HG03139 (cell line): ENCODE results near the gene DYNLL2.
"Not testable (repeated sequence)": the region's sequence is repeated elsewhere in the genome, so short reads cannot be mapped to it uniquely, and the experiment has no call there.

Source experiments
- ATAC-seq: cut with Tn5 transposase; IDR thresholded peaks from one replicate; pipeline ENCODE4 v1.9.1; 2021; ENCODE audit not compliant: unreplicated experiment

Gene DYNLL2

GRCh38 chr17:58066401-58066800 is 16.8 kb upstream of the DYNLL2 start:
- ATAC-seq: no peak

DNA sequence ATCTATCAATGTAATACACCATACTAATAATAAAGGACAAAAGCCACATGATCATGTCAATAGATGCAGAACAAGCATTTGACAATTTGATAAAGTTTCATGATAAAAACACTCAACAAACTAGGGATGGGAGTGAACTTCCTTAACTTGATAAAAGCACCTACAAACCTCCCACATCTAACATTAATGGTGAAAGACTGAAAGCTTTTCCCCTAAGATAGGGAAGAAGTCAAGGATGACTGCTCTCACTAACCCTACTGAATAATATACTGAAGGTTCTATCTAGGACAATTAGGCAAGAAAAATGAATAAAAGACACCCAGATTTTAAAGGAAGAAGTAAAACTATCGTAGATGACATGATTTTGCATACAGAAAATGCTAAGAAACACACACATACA is 10.4 kb upstream of the DYNLL2 start:
- ATAC-seq: no peak

DNA sequence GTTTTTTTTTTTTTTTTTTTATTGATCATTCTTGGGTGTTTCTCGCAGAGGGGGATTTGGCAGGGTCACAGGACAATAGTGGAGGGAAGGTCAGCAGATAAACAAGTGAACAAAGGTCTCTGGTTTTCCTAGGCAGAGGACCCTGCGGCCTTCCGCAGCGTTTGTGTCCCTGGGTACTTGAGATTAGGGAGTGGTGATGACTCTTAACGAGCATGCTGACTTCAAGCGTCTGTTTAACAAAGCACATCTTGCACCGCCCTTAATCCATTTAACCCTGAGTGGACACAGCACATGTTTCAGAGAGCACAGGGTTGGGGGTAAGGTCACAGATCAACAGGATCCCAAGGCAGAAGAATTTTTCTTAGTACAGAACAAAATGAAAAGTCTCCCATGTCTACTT is 10.0 kb upstream of the DYNLL2 start:
- not testable (repeated sequence) for ATAC-seq

DNA sequence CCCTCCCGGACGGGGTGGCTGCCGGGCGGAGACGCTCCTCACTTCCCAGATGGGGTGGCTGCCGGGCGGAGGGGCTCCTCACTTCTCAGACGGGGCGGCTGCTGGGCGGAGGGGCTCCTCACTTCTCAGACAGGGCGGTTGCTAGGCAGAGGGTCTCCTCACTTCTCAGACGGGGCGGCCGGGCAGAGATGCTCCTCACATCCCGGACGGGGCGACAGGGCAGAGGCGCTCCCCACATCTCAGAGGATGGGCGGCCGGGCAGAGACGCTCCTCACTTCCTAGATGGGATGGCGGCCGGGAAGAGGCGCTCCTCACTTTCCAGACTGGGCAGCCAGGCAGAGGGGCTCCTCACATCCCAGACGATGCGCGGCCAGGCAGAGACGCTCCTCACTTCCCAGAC is 8.8 kb upstream of the DYNLL2 start:
- ATAC-seq: not testable (repeated sequence)

GRCh38 chr17:58079300-58080033 is 3.8 kb upstream of the DYNLL2 start:
- ATAC-seq: no peak

DNA sequence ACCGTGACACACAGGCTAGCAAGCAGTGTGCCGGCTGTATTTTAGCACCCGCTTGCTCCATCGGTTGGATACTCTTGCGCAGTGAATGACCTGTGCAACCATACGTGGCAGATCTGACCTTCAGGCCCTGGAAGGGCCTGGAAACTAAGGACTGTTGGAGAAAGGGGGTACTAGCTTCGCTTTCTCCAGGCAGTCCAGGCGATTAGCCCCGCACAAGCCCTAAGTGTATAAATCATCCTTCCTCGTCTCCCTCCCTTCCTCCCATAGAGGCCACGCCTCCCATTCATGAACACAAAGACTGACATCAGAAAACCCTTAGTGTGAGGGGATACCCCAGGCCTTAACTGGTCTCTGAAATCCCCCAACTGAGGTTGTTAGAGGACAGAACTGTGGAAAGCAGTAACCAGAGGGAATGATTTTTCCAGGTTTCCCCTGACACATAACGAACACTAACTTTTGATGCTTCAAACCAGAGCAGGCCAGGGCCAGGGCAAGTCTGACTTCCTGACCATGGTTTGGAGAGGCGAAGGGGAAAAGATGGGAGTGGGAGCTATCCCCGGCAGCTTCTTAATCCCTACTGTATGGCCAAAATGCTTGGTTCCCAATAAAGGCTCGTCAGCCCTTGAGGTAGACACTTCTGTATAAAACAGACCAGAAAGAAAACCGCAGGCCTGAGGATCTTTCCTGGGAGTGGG is 1.4 kb upstream of the DYNLL2 start:
- no peak for ATAC-seq

GRCh38 chr17:58082341-58082869 is 814 bp upstream of the DYNLL2 start:
- no peak for ATAC-seq

- peak; percentile 49 for ATAC-seq
These were observed 485 bp downstream of the DYNLL2 start for GRCh38 chr17:58083491-58084316.

DNA sequence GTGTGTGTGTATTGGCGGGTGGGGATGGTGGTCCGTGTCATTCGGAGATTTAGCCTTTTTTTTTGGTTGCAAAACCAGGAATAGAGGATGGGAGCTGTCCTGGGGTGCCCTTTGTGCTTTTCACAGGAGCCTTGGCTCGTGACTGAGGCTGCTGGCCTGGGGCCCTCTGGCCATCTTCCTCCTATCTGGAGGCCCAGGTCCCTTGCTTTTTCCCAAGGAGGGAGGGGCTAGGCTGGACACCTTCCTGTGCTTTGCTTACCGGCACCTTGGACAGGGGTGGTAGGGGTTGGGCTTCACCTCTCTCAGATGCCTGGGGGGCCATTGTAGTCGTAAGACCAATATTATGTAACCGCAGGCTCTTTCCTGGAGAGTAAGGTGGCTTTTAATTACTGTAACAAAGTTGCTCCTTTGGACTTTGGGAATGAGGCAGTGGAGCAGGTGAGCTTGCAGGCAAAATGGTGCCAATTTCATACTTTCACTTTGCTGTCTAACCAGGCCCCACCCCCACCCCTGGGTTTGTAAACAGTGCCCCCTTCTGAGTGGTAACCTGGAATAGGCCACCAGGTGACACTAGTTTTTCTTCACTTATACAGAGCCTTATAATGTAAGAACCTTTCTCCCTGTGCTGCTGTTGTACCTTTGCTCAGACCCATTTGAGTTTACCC is 1.2 kb downstream of the DYNLL2 start:
- no peak for ATAC-seq

DNA sequence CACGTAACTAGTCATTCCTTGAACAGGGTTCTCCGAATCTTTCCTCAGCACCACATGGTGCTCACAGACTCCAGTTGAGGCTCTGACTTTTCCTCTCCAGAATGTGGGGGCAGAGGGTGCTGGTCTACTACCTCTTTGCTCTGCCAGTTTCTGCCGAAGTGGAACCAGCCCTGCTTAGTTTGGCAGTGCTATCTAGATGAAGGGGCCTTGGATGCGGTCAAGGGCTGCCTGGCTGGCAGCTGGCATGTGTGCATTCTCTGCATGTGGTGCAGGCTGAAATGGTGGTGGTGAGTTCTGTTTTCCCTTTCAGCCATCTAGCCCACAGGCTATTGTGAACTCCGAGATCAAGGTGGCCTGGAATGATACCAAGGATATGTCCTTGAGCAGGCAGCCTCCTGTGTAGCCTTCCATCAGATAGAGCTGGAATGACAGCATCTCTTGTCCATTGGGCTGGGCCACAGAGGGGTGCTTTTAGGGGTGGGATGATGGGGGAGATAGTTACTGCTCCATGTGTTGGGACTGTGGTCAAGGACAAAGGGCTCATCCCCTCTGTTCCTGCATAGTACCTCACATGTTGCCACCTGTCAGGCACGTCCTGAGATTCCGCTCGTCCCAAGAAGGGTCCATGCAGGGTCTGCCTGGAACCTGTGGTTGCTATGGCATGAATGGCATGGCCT is 2.0 kb downstream of the DYNLL2 start:
- no peak for ATAC-seq

- ATAC-seq: no peak
These were observed 3.7 kb downstream of the DYNLL2 start for GRCh38 chr17:58086953-58087352.

DNA sequence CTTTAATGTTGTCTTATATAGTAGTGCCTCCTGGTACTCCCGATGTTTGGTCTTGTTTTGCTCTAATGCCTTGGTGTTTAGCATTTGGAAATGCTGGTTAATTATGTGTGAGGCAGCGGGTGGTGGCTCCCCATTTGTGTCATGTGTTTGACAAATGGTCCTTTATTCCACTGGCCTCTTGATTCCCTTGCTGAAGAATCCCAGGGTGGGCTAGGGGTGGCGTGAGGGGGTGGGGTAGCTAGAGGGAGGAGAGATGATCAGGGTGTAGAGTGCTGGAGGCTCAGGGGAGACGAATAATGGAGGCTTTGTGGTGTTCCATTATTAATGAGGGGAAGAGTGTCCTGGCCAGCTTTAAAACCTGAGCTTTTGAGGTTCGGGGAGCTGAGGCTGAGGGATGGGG is 5.4 kb downstream of the DYNLL2 start:
- no peak for ATAC-seq

DNA sequence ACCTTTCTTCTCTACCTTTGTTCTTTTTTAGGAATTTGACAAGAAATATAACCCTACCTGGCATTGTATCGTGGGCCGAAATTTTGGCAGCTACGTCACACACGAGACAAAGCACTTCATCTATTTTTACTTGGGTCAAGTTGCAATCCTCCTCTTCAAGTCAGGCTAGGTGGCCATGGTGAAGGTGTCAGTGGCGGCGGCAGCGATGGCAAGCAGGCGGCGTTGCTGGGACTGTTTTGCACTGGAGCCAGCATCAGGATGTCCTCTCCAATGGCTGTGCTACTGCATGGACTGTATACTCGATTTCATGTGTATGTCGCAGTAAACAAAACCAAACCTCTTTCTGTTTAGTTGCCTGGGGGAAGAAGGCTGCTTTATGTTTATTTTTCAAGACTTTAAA is 5.9 kb downstream of the DYNLL2 start:
- ATAC-seq: no peak

- no peak for ATAC-seq
These were observed 7.9 kb downstream of the DYNLL2 start for GRCh38 chr17:58091024-58091567.

GRCh38 chr17:58092101-58092796 is 9.0 kb downstream of the DYNLL2 start:
- no peak for ATAC-seq

DNA sequence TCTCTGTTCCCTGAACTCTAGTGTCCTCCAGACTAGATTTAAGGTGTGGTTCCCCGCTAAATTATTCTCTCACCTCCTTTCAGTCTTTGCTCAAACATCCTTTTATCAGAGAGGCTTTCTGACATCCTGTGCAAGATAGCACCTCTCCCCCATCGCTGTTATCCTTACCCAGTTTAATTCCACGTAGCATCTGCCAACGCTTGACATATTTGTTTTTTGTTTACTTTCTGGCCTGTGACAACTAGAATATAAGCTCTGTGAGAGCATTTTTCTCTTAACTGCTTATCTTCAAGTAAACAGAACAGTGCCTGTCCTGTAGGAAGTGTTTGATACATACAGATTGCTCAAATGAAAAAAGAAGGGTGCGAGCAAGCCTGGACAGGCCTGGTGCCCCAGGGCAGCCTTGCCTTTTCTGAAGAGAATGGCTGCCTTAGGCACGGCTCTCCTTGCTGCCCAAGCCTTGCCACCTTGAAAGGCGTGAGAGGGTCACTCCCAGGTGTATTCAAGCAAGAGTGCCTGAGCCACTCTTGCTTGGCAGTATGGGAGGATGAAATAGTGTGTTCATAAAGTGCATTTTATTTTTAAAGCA is 9.7 kb downstream of the DYNLL2 start:
- ATAC-seq: no peak

GRCh38 chr17:58094118-58094517 is 10.9 kb downstream of the DYNLL2 start:
- no peak for ATAC-seq

DNA sequence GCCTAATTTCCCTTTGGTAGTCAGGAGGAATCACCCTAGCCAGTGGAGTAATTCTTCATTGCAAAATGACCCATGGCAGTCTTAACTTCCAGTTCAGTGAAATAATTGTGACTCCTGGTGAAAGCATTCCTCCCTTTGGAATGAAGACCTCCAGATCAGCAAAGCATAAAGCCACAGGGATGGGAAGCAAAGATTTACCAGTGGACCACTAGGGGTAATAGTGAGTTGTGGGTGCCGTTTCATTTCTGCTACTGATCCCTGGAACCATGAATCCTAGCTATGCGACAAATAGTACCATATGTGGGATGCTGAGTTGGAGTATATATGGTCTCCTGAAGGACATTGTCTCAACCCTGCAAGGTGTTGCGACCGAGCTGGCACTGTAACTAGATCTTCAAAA is 13.7 kb downstream of the DYNLL2 start:
- ATAC-seq: no peak

- ATAC-seq: no peak
These were observed 14.3 kb downstream of the DYNLL2 start for GRCh38 chr17:58097384-58098088.
